Measurements from ENCODE around the gene CHRNA5.
"Not testable (repeated sequence)": the region's sequence is repeated elsewhere in the genome, so short reads cannot be mapped to it uniquely, and the experiment has no call there.

CHRNA5 gene

GRCh38 chr15:78565951-78566774 lies 843 bp downstream of the CHRNA5 start:
- no peak for DNase-seq

- no peak for DNase-seq
These were observed 2.2 kb downstream of the CHRNA5 start for GRCh38 chr15:78567531-78567930.

GRCh38 chr15:78570710-78571109 lies 5.4 kb downstream of the CHRNA5 start:
- no peak for DNase-seq

- DNase-seq, result no peak
These were observed 6.1 kb downstream of the CHRNA5 start for GRCh38 chr15:78571382-78571781.

GRCh38 chr15:78573416-78573815 lies 8.1 kb downstream of the CHRNA5 start:
- DNase-seq, result no peak

GRCh38 chr15:78574944-78575343 lies 9.6 kb downstream of the CHRNA5 start:
- DNase-seq, result no peak

- DNase-seq, result no peak
These were observed 32.3 kb downstream of the CHRNA5 start for GRCh38 chr15:78597583-78597982.

- no peak for DNase-seq
These were observed 33.0 kb downstream of the CHRNA5 start for GRCh38 chr15:78598348-78598747.

GRCh38 chr15:78599189-78599588 lies 33.9 kb downstream of the CHRNA5 start:
- no peak for DNase-seq

- DNase-seq, result no peak
These were observed 38.1 kb downstream of the CHRNA5 start for GRCh38 chr15:78603467-78603866.

GRCh38 chr15:78604420-78604819 lies 39.1 kb downstream of the CHRNA5 start:
- no peak for DNase-seq

- no peak for DNase-seq
These were observed 39.9 kb downstream of the CHRNA5 start for GRCh38 chr15:78605201-78605600.

GRCh38 chr15:78605680-78606079 lies 40.4 kb downstream of the CHRNA5 start:
- no peak for DNase-seq

GRCh38 chr15:78609551-78609950 lies 44.2 kb downstream of the CHRNA5 start:
- not testable (repeated sequence) for DNase-seq

GRCh38 chr15:78614021-78614420 lies 48.7 kb downstream of the CHRNA5 start:
- DNase-seq, result no peak

- no peak for DNase-seq
These were observed 49.9 kb downstream of the CHRNA5 start for GRCh38 chr15:78615151-78615589.

GRCh38 chr15:78616506-78616905 lies 51.2 kb downstream of the CHRNA5 start:
- DNase-seq, result no peak

- DNase-seq, result no peak
These were observed 51.8 kb downstream of the CHRNA5 start for GRCh38 chr15:78617076-78617475.

- no peak for DNase-seq
These were observed 52.2 kb downstream of the CHRNA5 start for GRCh38 chr15:78617516-78617915.

GRCh38 chr15:78618064-78618463 lies 52.7 kb downstream of the CHRNA5 start:
- no peak for DNase-seq

- peak; percentile 65 to 76 for DNase-seq
These were observed 53.2 kb downstream of the CHRNA5 start for GRCh38 chr15:78618490-78618934.

GRCh38 chr15:78619022-78619950 lies 54.0 kb downstream of the CHRNA5 start:
- no peak for DNase-seq

- no peak for DNase-seq
These were observed 54.8 kb downstream of the CHRNA5 start for GRCh38 chr15:78620021-78620526.
